H1 (cell line): ENCODE data around the gene DPP10.

ENCODE experiments used
- POLR2A ChIP-seq, 2 experiments: IDR thresholded peaks; 1 replicate in 1 of 2; 2 replicates in 1 of 2; pipeline ENCODE4 v1.6.1; 2011; ENCODE audit warnings: low read depth in 2 of 2, low read length in 2 of 2, mild to moderate bottlenecking in 2 of 2; ENCODE audit errors: control extremely low read depth in 1 of 2
- POLR2AphosphoS5 ChIP-seq: IDR thresholded peaks from 2 replicates; pipeline ENCODE4 v1.6.1; 2011; ENCODE audit warnings: low read depth, low read length

GRCh38 chr2:115214050-115214449, 771.6 kb downstream of the DPP10 start:
- TF ChIP-seq POLR2A (IDR thresholded peaks at IDR 0.05; ENCODE audit: control extremely low read depth in 1 of 2, low read depth in 2 of 2, low read length in 2 of 2), result no peak
- no peak for TF ChIP-seq POLR2AphosphoS5
